ENCODE data around the gene SSX2IP.
A peak's percentile ranks its signal among the peaks of the same experiment; 100 is the strongest.
"Not testable (repeated sequence)": the region's sequence is repeated elsewhere in the genome, so short reads cannot be mapped to it uniquely, and the experiment has no call there.

The SSX2IP gene

GRCh38 chr1:84674705-84675104 is 15.6 kb downstream of the SSX2IP start:
- no peak for DNase-seq (ENCODE audit: low read depth)

DNA sequence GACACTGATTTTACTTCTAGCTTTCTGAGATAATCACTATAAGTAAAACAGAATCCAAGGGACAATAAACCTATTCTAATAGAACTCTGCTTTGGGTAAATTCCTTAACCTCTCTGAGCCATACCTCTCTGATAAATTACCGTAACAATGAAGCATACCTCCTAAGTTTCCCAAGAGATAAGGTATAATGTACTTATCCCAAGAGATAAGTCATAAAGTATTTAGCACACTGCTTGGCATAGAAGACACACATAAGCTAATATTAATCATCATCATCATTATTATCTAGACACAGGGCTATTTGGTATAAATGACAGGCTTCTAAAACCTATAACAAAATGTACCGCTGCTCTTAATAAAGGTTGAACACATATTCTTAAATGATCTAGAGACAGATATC is 16.2 kb downstream of the SSX2IP start:
- no peak for DNase-seq (ENCODE audit: low read depth)

GRCh38 chr1:84672080-84672854 is 18.0 kb downstream of the SSX2IP start:
- no peak for DNase-seq (ENCODE audit: low read depth)

- no peak for DNase-seq (ENCODE audit: low read depth)
Measured at GRCh38 chr1:84669831-84670230, 20.4 kb downstream of the SSX2IP start.

DNA sequence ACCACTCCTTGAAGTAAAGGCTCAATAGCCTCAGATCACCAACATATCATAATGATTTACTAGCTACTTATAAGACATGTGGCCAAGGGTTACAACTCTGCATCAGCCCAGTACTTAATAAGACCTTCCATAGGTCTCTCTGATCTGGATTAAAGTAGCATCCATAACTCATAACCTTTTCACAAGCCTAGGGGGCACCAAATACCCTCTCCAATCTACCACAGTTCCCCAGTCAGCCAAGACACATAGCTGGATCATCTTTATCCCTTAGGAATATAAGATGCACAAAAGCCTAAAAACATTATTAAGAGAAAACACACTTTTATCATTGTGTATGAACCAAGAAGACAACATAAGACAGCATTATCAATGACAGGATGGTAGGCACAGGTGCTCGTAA is 22.1 kb downstream of the SSX2IP start:
- no peak for DNase-seq (ENCODE audit: low read depth)

GRCh38 chr1:84665703-84666317 is 24.5 kb downstream of the SSX2IP start:
- DNase-seq (ENCODE audit: low read depth) = no peak

DNA sequence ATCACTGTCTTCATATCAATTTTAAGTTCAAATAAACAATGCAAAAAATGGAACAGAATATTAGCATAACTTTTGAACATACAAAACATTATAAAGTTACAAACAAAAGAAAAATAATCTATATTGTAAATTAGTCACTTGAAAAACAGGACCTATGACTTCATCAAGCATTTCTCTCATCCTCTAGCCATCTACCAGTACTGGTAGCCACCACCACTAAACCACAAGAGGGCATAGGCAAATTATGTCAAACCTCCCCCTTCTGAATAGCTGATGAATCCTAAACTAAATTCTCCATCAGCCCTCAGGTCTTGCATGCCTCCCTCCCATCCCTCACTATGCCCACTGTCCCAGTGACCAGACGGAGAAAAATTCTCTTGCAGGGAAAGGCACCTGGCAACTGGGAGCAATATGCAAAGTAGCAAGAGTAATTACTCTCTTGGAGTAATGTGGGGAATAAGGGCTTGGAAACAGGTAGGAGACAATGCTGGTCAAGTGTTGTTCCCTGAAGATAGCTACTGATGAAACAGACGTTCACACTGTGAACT is 37.1 kb downstream of the SSX2IP start:
- DNase-seq (ENCODE audit: low read depth) = no peak

GRCh38 chr1:84644472-84644871 is 45.8 kb downstream of the SSX2IP start:
- DNase-seq (ENCODE audit: low read depth) = no peak

GRCh38 chr1:84643183-84643582 is 47.1 kb downstream of the SSX2IP start:
- no peak for DNase-seq (ENCODE audit: low read depth)

- no peak for DNase-seq (ENCODE audit: low read depth)
Measured at GRCh38 chr1:84642774-84643173, 47.5 kb downstream of the SSX2IP start.

DNA sequence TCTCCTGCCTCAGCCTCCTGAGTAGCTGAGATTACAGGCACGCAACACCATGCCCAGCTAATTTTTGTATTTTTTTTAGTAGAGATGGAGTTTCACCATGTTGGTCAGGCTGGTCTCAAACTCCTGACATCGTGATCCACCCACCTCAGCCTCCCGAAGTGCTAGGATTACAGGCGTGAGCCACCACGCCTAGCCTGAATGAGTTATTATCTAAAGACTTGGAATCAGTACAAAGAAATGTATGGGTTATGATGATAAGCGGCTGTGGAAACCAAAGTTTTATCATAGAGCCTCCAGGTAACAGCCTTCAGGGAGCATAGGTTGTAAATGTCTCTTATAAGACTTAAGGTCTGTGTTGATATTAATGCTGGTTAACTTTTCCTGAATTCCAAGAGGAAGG is 50.5 kb downstream of the SSX2IP start:
- DNase-seq (ENCODE audit: low read depth) = not testable (repeated sequence)

DNA sequence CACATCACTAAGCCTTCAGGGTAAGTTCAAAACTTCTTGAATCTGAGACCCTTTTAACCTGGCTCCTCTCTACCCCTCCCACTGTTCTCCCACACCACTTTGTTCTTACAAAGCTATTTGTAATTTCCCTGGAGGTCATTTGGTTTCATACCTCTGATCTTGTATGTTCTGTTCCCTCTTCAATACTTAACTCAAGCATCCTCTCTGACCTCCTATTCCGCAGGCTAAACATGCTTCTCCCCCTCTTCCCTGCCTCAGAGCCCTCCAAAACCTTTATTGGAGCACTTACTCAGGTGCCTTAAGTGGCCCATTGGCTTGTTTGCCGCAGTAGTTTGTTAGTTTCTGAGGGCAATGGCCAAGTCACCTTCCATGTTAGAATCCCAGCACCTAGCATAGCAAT is 54.8 kb downstream of the SSX2IP start:
- DNase-seq (ENCODE audit: low read depth) = no peak

GRCh38 chr1:84634536-84635205 is 55.6 kb downstream of the SSX2IP start:
- no peak for DNase-seq (ENCODE audit: low read depth)

GRCh38 chr1:84632673-84633434 is 57.4 kb downstream of the SSX2IP start:
- DNase-seq (ENCODE audit: low read depth) = no peak

DNA sequence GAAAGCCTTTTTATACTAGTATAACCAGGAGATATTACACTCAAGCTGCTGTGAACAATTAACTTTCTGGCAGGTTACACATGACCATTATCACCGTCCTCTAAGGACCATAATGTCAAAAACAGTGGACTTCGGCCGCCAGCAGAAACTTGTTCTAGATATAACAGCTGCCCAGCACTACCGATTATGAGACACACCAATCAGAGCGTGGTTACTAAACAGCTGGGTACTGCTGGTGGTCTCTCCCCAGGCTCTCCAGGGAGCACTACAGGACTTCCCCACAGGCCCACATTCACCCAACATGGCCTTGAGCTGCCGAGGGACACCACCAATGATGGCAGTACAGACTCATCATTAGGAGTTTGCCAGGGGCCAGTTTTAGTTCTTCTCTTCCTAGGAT is 58.1 kb downstream of the SSX2IP start:
- DNase-seq (ENCODE audit: low read depth) = no peak

DNA sequence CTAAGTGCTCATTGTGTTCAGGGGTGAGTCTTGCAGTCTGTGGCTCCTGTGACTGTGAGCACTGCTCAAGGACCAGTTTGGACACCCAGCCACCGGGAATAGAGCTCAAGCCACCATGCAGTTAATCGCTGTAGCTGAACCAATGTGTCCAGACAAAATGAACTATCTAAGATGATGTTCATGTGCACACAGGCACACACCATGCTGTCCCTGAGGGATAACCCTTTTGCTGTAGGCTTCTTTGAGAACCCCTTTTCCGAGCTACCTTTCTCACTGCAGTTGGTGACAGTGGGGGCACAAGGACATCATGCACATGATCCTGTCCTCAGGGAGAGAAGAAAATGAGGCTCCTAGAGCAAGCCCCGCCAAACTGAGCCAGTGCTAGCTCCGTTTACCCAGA is 65.4 kb downstream of the SSX2IP start:
- no peak for DNase-seq (ENCODE audit: low read depth)

DNA sequence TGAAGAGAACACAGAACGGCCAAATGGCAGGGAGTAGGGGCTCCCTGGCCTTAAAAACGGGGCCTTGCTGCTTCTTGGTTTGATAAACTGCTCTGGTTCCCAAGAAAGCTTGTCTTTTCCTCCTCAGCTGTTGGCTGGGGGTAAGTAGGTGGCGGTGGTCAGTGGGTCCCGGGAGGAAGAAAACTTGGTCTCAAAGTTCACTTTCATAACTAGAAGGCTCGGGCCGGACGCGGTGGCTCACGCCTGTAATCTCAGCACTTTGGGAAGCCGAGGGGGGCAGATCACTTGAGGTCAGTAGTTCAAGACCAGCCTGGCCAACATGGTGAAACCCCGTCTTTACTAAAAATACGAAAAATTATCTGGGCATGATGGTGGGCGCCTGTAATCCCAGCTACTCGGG is 68.7 kb downstream of the SSX2IP start:
- no peak for DNase-seq (ENCODE audit: low read depth)

- DNase-seq (ENCODE audit: low read depth) = no peak
Measured at GRCh38 chr1:84620720-84621313, 69.4 kb downstream of the SSX2IP start.

GRCh38 chr1:84619383-84620102 is 70.7 kb downstream of the SSX2IP start:
- DNase-seq (ENCODE audit: low read depth) = peak; percentile 86

DNA sequence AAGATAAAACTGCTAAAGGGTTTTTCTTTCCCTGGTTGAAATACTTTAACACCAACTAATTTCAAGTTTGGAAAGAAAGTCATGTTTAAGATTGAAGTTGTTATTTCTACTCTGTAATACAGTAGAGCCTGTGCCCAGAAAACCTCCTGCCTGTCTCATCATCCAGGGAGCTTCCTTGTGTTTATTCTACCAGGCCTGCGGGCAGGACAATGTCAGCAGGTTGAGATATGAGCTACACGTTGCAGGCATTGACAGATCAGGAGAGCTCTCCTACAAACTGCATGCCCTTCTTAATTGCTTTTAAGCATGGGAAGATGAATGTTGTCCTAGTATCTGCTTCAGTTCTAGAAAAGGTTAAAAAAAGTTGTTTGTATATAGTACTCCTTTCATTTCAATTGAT is 72.9 kb downstream of the SSX2IP start:
- no peak for DNase-seq (ENCODE audit: low read depth)

- DNase-seq (ENCODE audit: low read depth) = no peak
Measured at GRCh38 chr1:84615790-84616189, 74.5 kb downstream of the SSX2IP start.
